Loucy (cell line): ENCODE measurements around the gene BRD4.

Source experiments
- H2AFZ ChIP-seq: fragments of 200-600 bp; sonication (generic); 2 replicates; pipeline ENCODE4 v1.6.0; 2016; ENCODE audit warnings: antibody characterized with exemption, mild to moderate bottlenecking, low read length, moderate library complexity
- H3F3A ChIP-seq: fragments of 200-600 bp; 2 replicates; pipeline ENCODE4 v1.6.0; 2016; ENCODE audit warnings: antibody characterized with exemption, low read depth, mild to moderate bottlenecking
- H3K27me3 ChIP-seq: fragments of 200-600 bp; sonication (generic); 2 replicates; pipeline ENCODE4 v1.6.1; 2014; ENCODE audit warnings: low read length, mild to moderate bottlenecking; ENCODE audit not compliant: insufficient read depth, poor library complexity, severe bottlenecking
- H3K36me3 ChIP-seq: fragments of 200-600 bp; sonication (generic); 2 replicates; pipeline ENCODE4 v1.6.1; 2016; ENCODE audit warnings: low read length; ENCODE audit not compliant: insufficient read depth
- H3K4me1 ChIP-seq: fragments of 200-600 bp; sonication (generic); 2 replicates; pipeline ENCODE4 v1.5.1; 2014; ENCODE audit warnings: low read length, mild to moderate bottlenecking; ENCODE audit not compliant: insufficient read depth, poor library complexity, severe bottlenecking
- H3K4me2 ChIP-seq: fragments of 200-600 bp; sonication (generic); 2 replicates; pipeline ENCODE4 v1.6.0; 2014; ENCODE audit warnings: antibody characterized with exemption, low read length, low read depth, mild to moderate bottlenecking; ENCODE audit not compliant: poor library complexity, severe bottlenecking
- H3K4me3 ChIP-seq: fragments of 200-600 bp; sonication (generic); 2 replicates; pipeline ENCODE4 v1.5.1; 2014; ENCODE audit warnings: low read length, mild to moderate bottlenecking, mixed read lengths; ENCODE audit not compliant: poor library complexity, severe bottlenecking
- H3K79me2 ChIP-seq: fragments of 200-600 bp; sonication (generic); 2 replicates; pipeline ENCODE4 v1.6.1; 2014; ENCODE audit warnings: low read length; ENCODE audit not compliant: insufficient read depth
- H3K9ac ChIP-seq: fragments of 200-600 bp; sonication (generic); 2 replicates; pipeline ENCODE4 v1.6.0; 2014; ENCODE audit warnings: mild to moderate bottlenecking, low read depth, low read length, moderate library complexity; ENCODE audit not compliant: poor library complexity, severe bottlenecking
- H3K9me2 ChIP-seq: fragments of 200-600 bp; sonication (generic); replicated peaks from 2 replicates; pipeline ENCODE4 v1.6.1; 2016; ENCODE audit warnings: low read depth, low read length, mixed read lengths
- H3K9me3 ChIP-seq: fragments of 200-600 bp; sonication (generic); 2 replicates; pipeline ENCODE4 v1.6.1; 2014; ENCODE audit warnings: mild to moderate bottlenecking, antibody characterized with exemption, low read length, low read depth; ENCODE audit not compliant: insufficient read depth
- H4K20me1 ChIP-seq: fragments of 200-600 bp; sonication (generic); 2 replicates; pipeline ENCODE4 v1.6.0; 2014; ENCODE audit warnings: antibody characterized with exemption, low read length, mild to moderate bottlenecking; ENCODE audit not compliant: insufficient read depth, poor library complexity, severe bottlenecking
- EZH2phosphoT487 ChIP-seq: fragments of 200-600 bp; IDR thresholded peaks from 2 replicates; pipeline ENCODE4 v1.6.1; 2018; ENCODE audit warnings: antibody characterized with exemption, mild to moderate bottlenecking, moderate library complexity, borderline replicate concordance
- TF ChIP-seq, protein P1 (sequence below): fragments of 200-600 bp; sonication (generic); conservative IDR thresholded peaks from 2 replicates; pipeline ENCODE4 v1.5.1; 2014; ENCODE audit warnings: mild to moderate bottlenecking, antibody characterized with exemption, low read length

The BRD4 gene

GRCh38 chr19:15282311-15282705 lies 50.0 kb downstream of the BRD4 start:
- H3K4me3 ChIP-seq: no peak overlapping the region
- H3K79me2 ChIP-seq: peaks cover 99% of the 10 kb centered on the region
- no peaks in the 10 kb centered on the region for H3K27me3 ChIP-seq
- no peak overlapping the region for H3K9ac ChIP-seq
- H3K4me1 ChIP-seq: peaks cover 30% of the 10 kb centered on the region
- H2AFZ ChIP-seq: no peak overlapping the region
- TF ChIP-seq, protein P1, sequence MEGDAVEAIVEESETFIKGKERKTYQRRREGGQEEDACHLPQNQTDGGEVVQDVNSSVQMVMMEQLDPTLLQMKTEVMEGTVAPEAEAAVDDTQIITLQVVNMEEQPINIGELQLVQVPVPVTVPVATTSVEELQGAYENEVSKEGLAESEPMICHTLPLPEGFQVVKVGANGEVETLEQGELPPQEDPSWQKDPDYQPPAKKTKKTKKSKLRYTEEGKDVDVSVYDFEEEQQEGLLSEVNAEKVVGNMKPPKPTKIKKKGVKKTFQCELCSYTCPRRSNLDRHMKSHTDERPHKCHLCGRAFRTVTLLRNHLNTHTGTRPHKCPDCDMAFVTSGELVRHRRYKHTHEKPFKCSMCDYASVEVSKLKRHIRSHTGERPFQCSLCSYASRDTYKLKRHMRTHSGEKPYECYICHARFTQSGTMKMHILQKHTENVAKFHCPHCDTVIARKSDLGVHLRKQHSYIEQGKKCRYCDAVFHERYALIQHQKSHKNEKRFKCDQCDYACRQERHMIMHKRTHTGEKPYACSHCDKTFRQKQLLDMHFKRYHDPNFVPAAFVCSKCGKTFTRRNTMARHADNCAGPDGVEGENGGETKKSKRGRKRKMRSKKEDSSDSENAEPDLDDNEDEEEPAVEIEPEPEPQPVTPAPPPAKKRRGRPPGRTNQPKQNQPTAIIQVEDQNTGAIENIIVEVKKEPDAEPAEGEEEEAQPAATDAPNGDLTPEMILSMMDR: no peak
- no peak for TF ChIP-seq EZH2phosphoT487
- no peaks in the 10 kb centered on the region for H3K9me3 ChIP-seq
- no peak overlapping the region for H3K4me2 ChIP-seq
- no peaks in the 10 kb centered on the region for H3F3A ChIP-seq
- no peaks in the 10 kb centered on the region for H3K9me2 ChIP-seq
- no peaks in the 10 kb centered on the region; the same call in 1 of the 2 replicates for H3K36me3 ChIP-seq
- H4K20me1 ChIP-seq: peaks cover 100% of the 10 kb centered on the region

GRCh38 chr19:15280915-15281683 lies 51.2 kb downstream of the BRD4 start:
- Histone ChIP-seq H3K9me3 (no peaks in the 10 kb centered on the region), H4K20me1 (peaks cover 100% of the 10 kb centered on the region), H3K36me3 (peaks cover 6% of the 10 kb centered on the region; the same call in 1 of the 2 replicates), H3K4me1 (peaks cover 21% of the 10 kb centered on the region), H3K4me3 (no peak overlapping the region), H2AFZ (no peak overlapping the region), H3F3A (no peaks in the 10 kb centered on the region), H3K79me2 (peaks cover 100% of the 10 kb centered on the region), H3K4me2 (no peak overlapping the region), H3K27me3 (no peaks in the 10 kb centered on the region), H3K9ac (no peak overlapping the region), H3K9me2 (no peaks in the 10 kb centered on the region)
- TF ChIP-seq, protein P1: no peak
- TF ChIP-seq EZH2phosphoT487: no peak

DNA sequence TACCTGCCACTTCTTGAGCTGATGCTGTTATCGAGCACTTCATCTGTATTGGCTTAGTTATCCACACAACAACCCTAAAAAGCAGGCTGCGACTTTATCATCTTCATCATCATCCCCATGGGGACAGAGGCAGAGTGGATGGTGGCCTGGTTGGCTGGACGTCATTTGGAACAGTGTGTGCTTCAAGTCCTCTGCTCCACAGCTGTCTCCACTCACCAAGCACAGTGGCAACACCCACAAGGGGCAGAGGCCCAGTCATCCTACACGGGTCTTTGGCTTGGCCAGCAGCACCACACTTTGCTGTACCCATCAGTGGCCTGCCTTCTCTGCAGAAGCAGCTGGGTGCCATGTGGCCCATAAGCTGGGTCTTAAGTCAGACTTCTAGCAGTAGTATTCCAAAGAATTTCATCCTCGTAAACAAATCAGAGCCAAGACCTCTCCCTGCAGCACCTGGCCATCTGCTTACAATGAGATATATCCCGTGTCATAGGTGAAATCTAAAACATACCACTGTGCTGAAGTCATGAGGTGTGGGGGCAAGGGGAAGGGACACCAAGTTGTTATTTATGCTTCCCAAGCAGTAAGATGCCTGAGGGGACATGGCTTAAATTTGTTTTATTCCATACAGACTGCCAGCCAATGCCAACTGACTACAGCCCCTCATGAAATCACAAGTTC lies 52.2 kb downstream of the BRD4 start:
- H3F3A ChIP-seq: no peaks in the 10 kb centered on the region
- H4K20me1 ChIP-seq: peaks cover 100% of the 10 kb centered on the region

More for the DNA sequence above, 52.2 kb downstream of the BRD4 start:
- H3K4me1 ChIP-seq: peaks cover 21% of the 10 kb centered on the region
- H3K9ac ChIP-seq: no peak overlapping the region
- no peak overlapping the region for H2AFZ ChIP-seq
- H3K4me3 ChIP-seq: no peak overlapping the region
- no peaks in the 10 kb centered on the region for H3K27me3 ChIP-seq
- no peaks in the 10 kb centered on the region for H3K9me3 ChIP-seq
- peaks cover 100% of the 10 kb centered on the region for H3K79me2 ChIP-seq
- no peak overlapping the region for H3K4me2 ChIP-seq
- no peaks in the 10 kb centered on the region for H3K9me2 ChIP-seq
- H3K36me3 ChIP-seq: peaks cover 10% of the 10 kb centered on the region; the same call in 1 of the 2 replicates
- TF ChIP-seq EZH2phosphoT487: no peak
- TF ChIP-seq, protein P1: no peak
